Smooth muscle cell of trachea (primary cell): Measurements from ENCODE around the gene SPIB. TPM values are rescaled to one million over a fixed set of nuclear protein-coding genes. Genes with fewer than 3 reads are reported as not detected.

ENCODE experiments used
- total RNA-seq: library from RNA; depleted of rRNA; stranded (reverse); fragments of >200 nt; gene quantifications from 2 replicates; pipeline ENCODE4 v1.2.1, GENCODE V29; 2014

The SPIB gene
- 3.0 TPM in 1 of 2 replicates, not detected in the other for total RNA-seq

DNA sequence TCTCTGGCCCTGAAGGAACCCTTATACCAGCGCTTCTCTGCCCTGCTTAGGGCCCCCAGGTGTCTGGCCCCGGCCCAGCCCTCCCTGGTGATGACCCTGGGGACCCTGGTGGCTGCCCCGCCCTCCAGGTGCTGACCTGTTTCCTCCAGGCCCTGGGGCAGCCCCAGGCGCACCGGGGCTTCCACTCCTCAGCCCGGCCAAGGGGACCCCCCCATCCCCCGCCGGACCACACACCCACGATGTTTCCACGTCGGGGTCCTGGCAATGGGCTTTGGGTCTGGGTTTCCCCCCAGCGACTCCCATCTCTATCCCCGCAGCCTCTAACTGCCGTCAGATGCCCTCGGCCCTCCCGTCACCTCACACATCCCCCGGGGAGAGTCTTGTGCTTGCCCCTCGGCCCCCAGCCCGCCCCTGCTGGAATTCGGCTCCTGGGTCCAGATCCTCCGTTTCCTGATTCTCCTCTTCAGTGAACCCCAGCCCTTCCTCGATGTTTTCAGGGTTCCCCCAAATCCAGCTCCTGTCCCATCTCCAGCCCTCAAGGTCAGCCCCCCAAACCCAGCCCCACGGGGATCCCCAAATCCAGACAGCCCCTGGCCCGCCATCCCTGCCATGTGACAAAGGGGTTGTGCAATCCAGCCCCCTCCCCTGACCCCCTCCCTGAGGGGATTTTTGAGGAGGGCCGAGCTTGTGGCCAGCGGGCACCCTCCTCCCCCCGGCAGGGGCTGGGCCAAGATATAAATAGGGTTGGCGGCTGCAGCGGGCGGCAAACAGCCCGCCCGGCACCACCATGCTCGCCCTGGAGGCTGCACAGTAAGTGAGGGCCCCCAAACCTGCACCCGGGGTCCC is at the start of gene SPIB:
Gene SPIB, plus strand, starts transcription at position 763 of the 846 bp plus-strand sequence. Its CDS starts 25 bp downstream, at position 788.

DNA sequence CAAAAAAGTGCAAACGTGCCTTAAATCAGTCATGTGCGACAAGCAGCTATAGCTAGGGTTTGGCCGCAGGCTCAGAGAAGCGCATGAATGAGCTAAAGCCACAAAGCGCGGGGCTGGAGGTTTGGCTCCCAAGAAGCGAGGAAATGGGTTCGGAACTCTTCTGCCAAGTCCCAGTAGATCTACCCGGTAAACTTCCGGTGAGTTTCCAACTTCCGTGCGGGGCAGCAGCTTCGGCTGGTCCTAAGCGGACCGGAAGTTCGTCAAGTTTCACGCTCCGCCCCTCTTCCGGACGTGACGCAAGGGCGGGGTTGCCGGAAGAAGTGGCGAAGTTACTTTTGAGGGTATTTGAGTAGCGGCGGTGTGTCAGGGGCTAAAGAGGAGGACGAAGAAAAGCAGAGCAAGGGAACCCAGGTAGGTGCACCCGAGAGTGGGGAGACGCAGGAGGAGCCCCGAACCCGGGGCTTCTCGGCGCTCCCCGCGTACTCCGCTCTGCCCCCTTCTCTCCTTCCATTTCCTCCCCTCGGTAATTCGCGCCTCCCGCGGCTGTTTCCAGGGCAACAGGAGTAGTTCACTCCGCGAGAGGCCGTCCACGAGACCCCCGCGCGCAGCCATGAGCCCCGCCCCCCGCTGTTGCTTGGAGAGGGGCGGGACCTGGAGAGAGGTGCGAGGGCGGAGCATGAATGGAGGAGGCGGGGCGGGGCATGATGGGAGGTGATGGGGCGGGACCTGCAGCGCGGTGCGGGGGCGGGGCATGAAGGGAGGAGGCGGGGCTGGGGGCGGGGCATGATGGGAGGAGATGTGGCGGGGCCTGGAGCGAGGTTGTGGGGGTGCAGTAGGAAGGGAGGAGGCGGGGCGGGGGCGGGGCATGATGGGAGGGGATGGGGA is 42.3 kb upstream of the SPIB start, which contains the start of gene NR1H2:
Gene NR1H2, plus strand, starts transcription at position 292 of the 885 bp plus-strand sequence. CDS start 1,149 bp downstream, outside the sequence.

DNA sequence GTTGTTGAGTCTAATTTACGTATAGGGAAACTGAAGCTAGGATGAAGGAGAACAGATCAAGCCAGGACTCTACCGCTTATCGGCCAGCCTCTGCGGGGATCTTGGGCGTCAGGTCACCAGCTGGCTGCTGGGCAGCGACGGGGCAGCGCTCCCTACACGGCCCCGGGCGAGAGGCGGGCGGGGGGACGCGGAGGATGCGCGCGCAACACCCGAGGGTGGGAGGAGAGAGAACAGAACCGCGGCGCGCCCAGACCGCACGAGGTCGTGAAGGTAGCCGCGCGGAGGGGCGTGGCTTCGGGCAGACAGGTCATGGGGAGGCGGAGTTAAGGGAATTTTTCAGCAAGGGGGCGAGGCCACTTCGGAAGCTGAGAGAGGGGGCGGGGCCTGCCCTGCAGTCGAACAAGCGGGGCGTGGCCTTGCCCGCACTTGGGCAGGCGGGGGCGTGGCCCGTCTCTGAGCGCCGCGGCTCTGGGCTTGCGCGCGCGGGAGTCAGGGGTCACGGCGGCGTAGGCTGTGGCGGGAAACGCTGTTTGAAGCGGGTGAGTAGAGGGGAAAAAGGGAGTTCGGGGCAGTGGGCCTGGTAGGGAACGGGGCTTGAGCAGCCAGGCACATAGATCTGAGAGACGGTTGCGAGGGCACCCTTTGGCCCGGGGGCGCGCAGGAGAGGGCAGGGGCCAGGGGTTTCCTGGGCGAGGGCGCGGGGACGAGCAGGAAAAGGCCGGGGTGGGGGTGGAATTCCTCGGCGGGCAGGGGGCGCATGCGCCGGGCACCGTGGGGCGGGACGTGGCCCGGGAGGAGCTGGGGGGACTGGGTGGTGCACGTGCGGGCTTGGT is 34.7 kb upstream of the SPIB start, which contains the start of gene POLD1:
Gene POLD1, plus strand, starts transcription at position 496 of the 833 bp plus-strand sequence. CDS start 14,505 bp downstream, outside the sequence.

DNA sequence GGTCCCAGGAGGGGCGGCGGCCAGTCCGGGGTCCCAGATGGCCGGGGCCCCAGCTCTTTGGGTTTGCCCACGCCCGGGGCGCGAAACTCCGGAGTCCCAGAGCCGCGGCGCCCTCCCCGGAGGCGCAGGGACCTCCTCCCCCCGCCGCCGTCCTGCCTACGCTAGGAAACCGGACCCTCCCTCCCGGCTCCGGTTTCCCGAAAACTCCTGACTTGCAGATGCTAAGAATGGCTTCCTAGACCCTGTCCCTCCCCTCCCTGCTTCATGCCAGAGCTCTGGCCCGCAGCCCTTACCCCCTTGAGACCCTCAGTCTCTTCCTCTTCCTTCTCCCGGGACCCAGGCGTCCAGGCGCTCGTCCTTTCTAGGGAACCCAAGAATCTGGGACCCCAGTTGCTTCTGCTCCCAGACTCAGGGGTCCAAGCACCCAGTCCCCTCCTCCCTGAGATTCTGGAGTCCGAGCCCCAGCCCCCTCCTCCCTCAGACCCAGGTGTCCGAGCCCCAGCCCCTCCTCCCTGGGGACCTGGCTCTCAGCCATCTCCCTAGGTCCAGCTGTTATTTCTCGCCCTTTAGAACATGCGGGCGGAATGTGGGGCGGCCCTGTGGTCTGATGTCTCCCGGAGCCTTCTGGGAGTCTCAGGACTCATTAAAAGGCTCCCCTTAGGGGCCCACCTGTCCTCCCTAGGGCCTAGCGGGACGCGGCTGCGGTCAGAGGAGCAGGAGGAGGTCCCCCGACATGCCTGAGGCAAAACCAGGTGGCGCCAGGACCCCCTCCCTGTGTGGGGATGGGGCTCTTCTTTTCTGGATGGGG is 13.7 kb downstream of the SPIB start, which contains the start of gene MYBPC2:
Gene MYBPC2, plus strand, starts transcription at position 672 of the 808 bp plus-strand sequence. Its CDS starts 62 bp downstream, at position 734.

DNA sequence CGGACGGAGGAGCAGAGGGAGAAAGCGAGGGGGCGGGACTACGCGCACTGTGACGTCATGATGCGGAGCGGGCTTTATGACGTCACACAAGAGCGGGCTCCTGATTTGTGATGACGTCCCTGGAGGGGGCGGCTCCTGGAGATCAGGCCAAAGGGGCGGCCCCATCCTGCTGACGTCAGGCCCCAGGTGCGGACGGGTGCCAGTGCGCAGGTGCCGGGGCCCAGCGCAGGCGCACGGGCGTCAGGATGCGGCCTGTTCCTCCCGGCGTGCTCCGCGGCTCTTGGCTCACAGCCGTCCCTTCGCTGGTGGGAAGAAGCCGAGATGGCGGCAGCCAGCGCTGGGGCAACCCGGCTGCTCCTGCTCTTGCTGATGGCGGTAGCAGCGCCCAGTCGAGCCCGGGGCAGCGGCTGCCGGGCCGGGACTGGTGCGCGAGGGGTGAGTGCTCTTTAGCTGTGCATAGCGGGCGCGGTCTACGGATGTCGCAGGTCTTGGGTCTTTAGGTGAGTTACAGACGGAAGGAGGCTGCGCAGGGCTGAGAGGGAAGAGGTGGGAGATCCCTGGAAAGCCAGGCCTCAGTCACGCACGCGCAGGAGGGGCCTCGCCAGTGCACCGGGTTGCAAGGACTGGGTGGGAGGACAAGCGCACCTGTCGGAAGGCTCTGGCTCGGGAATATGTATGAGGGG is 57.6 kb downstream of the SPIB start, which contains the start of the genes EMC10 and GARIN5A:
Gene EMC10, plus strand, starts transcription at position 284 of the 683 bp plus-strand sequence. Its CDS starts 38 bp downstream, at position 322.
Gene GARIN5A, minus strand, starts transcription at position 625 of the 683 bp plus-strand sequence. Its CDS starts 460 bp downstream, at position 165.

Other genes with a start within 250 kb of the SPIB start
- gene MYH14, start 215.3 kb upstream of the SPIB start, total RNA-seq, result not detected in 2 replicates
- gene KCNC3, start 89.6 kb upstream of the SPIB start, total RNA-seq, result not detected in 2 replicates
- gene NAPSA, start 53.3 kb upstream of the SPIB start, total RNA-seq, result 0.29 and 0.50 TPM in 2 replicates
- 60.5 and 120 TPM in 2 replicates for gene NR1H2, start 42.5 kb upstream of the SPIB start, total RNA-seq
- 18.5 and 45.8 TPM in 2 replicates for gene POLD1, start 34.6 kb upstream of the SPIB start, total RNA-seq
- not detected in 2 replicates for gene MYBPC2, start 14.0 kb downstream of the SPIB start, total RNA-seq
- gene EMC10, start 57.6 kb downstream of the SPIB start, total RNA-seq, result 38.0 and 58.7 TPM in 2 replicates
- gene GARIN5A, start 57.9 kb downstream of the SPIB start, total RNA-seq, result 0.15 and 0.33 TPM in 2 replicates
- gene JOSD2, start 92.3 kb downstream of the SPIB start, total RNA-seq, result 42.2 and 49.1 TPM in 2 replicates
- gene ASPDH, start 95.0 kb downstream of the SPIB start, total RNA-seq, result not detected in 2 replicates
- under 0.01 and 2.0 TPM in 2 replicates for gene LRRC4B, start 149.5 kb downstream of the SPIB start, total RNA-seq
- under 0.01 and 0.17 TPM in 2 replicates for gene SYT3, start 220.9 kb downstream of the SPIB start, total RNA-seq
- gene C19orf81, start 230.5 kb downstream of the SPIB start, total RNA-seq, result not detected in 2 replicates